Stimulated activated memory B cell treated with anti-CD40 and anti-IgM and Interleukin-4, amounts not matched to agents 10 μg/mL and 1 μg/mL and 100 μg/mL, for 72 hours (primary cell): ENCODE data around the gene ABCB6.

Source experiments
- ATAC-seq: fragments of 150-1000 bp; cut with Tn5 transposase; 2 replicates; pipeline ENCODE4 v1.10.0; 2021
- H3K27ac Mint-ChIP-seq: one replicate; pipeline ENCODE4 v1.8.0; 2022; ENCODE audit warnings: mild to moderate bottlenecking, mixed read lengths
- H3K27me3 Mint-ChIP-seq: one replicate; pipeline ENCODE4 v1.8.0; 2022; ENCODE audit warnings: mixed read lengths
- H3K36me3 Mint-ChIP-seq: one replicate; pipeline ENCODE4 v1.8.0; 2022; ENCODE audit warnings: mixed read lengths
- H3K4me1 Mint-ChIP-seq: one replicate; pipeline ENCODE4 v1.8.0; 2022; ENCODE audit warnings: mixed read lengths
- H3K4me3 Mint-ChIP-seq: one replicate; pipeline ENCODE4 v1.8.0; 2022; ENCODE audit warnings: mild to moderate bottlenecking, moderate library complexity, mixed read lengths
- H3K9me3 Mint-ChIP-seq: one replicate; pipeline ENCODE4 v1.8.0; 2022; ENCODE audit warnings: mixed read lengths

The ABCB6 gene

DNA sequence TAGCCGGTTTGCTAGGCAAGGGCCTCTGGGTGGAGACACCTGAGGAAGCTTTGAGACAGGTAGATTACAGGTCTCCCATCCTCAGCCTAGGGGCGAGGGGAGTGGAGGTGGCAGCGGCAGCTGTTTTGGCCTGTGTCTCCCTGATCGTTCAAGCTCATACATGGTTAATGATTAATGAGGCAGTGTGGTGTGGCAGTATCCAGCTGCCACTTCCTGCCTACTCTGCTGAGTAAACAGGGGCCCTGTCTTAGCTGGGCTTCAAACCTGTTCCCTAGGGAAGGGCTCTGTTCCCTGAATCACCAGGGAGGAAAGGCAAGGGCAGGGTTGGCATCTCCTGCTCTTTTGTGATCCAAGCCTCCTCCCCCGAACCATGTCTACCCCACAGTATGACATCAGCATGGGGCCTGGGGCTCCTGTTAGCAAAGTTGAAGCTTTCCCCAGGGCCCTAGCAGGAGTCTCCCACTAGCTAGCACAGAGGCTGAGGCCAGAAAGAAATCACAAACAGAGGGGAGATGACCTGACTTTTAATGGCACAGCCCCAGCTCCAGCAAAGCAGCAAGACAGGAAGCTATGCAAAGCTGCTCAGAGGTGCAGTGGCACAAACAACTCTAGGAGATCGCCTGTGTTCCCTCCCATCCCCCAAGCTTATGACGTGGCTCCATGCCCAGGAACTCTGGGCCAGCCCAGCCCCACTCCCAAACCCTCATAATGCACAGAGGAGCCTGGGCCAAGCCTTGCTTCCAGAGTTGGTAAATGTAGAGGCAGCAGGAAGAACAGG lies 30.6 kb upstream of the ABCB6 start:
- Mint-ChIP-seq H3K27me3 (no peaks in the 10 kb centered on the region), H3K27ac (peak overlapping the region; percentile 89), H3K9me3 (no peaks in the 10 kb centered on the region), H3K4me1 (peaks cover 75% of the 10 kb centered on the region), H3K4me3 (peak overlapping the region; percentile 77), H3K36me3 (peaks cover 54% of the 10 kb centered on the region)
- peak; percentile 31 for ATAC-seq

DNA sequence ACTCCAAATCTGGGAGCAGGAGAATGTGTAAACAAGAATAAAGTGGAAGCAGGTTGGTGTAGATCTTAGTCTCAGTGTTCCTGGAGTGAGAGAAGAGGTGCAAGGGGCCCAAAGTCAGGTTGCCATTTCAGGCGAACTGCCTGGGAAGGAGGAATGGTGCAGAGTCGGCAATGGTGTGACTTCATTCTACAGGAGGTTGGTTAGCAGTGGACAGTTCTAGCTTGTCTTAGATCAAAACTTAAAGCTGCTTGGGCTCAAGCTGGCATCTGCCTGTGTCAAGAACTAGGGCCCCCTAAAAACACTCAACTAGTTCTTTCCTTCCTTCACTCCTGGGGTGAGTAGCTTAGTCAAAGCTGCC lies 30.1 kb upstream of the ABCB6 start:
- H3K27ac Mint-ChIP-seq = peak overlapping the region; percentile 89
- peaks cover 54% of the 10 kb centered on the region for H3K36me3 Mint-ChIP-seq
- H3K9me3 Mint-ChIP-seq = no peaks in the 10 kb centered on the region
- H3K27me3 Mint-ChIP-seq = no peaks in the 10 kb centered on the region
- peak overlapping the region; percentile 77 for H3K4me3 Mint-ChIP-seq
- ATAC-seq = no peak
- H3K4me1 Mint-ChIP-seq = peaks cover 75% of the 10 kb centered on the region

DNA sequence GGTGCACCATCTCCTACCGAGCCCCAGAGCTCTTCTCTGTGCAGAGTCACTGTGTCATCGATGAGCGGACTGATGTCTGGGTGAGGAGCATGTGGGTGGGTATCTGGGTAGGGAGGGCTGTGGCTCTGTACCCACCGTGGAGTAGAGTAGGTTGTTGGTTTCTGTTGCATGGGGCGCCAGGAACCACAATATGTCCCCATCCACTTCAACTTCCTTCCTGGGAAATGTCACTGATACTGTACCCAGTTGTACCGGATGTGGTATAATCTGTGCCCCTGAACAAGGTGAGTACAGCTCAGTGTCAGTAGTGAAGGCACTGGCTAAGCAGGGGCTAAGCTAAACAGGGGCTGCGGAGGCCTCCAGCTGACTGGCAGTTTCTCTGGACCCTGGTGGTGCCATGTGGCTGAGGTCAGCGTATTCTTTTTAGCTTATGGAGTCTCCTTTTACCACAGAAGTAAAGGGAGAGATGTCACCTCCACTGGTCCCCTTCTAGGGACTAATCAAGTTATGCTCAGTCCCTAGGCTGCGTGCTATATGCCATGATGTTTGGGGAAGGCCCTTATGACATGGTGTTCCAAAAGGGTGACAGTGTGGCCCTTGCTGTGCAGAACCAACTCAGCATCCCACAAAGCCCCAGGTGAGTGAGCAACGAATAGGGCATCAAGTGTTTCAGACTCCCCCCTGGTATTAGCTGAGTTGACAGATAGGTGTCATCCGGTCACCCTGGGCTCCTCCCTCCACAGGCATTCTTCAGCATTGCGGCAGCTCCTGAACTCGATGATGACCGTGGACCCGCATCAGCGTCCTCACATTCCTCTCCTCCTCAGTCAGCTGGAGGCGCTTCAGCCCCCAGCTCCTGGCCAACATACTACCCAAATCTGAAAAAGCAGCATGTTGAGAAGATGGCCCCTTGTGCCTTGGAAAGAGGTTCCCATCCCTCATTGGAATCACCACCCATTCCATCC lies 29.2 kb upstream of the ABCB6 start:
- peak; percentile 68 for ATAC-seq
- no peaks in the 10 kb centered on the region for H3K27me3 Mint-ChIP-seq
- peak overlapping the region; percentile 89 for H3K27ac Mint-ChIP-seq
- H3K9me3 Mint-ChIP-seq = no peaks in the 10 kb centered on the region
- H3K4me3 Mint-ChIP-seq = peak overlapping the region; percentile 58
- H3K4me1 Mint-ChIP-seq = peaks cover 72% of the 10 kb centered on the region
- peaks cover 49% of the 10 kb centered on the region for H3K36me3 Mint-ChIP-seq

DNA sequence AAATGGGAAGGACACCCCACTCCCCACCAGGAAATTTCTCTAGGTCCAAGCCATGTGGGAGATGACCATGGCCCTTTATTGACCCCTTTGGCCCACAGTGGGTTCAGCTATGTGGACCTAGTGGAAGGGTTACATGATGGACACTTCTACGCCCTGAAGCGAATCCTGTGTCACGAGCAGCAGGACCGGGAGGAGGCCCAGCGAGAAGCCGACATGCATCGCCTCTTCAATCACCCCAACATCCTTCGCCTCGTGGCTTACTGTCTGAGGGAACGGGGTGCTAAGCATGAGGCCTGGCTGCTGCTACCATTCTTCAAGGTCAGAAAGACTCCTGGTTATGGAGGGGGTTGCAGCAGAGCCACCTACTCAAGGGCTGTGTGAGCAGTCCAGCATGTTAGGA lies 27.8 kb upstream of the ABCB6 start:
- Mint-ChIP-seq H3K9me3 (no peaks in the 10 kb centered on the region), H3K27ac (peak overlapping the region; percentile 89), H3K4me3 (peak overlapping the region; percentile 58), H3K27me3 (no peaks in the 10 kb centered on the region), H3K36me3 (peaks cover 38% of the 10 kb centered on the region), H3K4me1 (peaks cover 58% of the 10 kb centered on the region)
- ATAC-seq = no peak

DNA sequence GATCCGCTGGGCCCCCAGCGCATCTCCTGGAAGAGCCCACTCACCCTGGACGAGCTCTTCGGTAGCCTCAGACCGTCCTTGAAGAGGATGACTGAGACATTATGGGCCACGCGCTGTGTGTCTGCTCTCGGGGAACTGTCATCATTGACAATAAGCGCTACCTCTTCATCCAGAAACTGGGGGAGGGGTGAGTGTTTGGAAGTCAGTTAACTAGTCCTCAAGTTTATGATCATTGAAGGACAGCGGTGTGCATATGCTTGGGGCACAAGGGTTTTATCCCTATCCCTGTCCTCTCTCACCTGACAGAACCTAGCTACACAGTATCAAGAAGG lies 27.1 kb upstream of the ABCB6 start:
- H3K4me3 Mint-ChIP-seq = peak overlapping the region; percentile 90
- peaks cover 31% of the 10 kb centered on the region for H3K36me3 Mint-ChIP-seq
- no peaks in the 10 kb centered on the region for H3K27me3 Mint-ChIP-seq
- peak overlapping the region; percentile 89 for H3K27ac Mint-ChIP-seq
- peaks cover 51% of the 10 kb centered on the region for H3K4me1 Mint-ChIP-seq
- no peak for ATAC-seq
- no peaks in the 10 kb centered on the region for H3K9me3 Mint-ChIP-seq

DNA sequence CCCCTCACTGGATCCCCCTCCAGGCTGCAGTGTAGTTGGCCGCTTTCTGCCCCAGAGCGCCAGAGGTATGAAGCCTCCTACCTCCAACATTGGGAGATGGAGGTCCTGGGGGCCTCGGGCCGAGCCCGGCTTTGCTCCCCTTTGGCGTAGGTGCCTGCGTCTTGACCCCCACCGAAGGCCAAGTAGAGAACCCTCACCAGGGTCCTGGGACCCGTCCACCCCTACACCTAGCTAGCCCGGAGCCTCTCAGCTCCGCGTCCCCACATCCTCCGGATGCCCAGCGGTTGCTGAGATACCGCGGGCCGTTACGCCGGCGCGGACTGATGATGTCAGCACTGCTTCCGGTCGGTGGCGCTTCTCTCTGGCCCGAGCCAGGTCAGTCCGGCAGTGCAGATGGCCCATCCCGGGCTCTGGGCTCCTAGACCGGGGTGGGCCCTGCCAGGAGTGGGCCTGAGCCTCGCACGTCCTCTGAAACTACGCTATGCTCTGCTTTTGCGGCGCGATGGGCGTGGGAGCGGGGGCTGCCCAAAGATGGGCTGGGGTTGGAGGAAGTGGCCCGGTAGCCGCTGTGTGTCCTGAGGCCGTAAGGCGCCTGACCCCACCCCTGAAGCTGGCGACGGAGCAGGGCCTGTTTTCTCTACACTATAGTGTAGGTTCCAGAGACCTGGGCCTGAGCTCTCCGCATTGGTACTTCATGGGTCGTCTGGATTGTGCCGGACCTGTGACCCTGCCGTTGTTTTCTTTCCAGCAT lies 26.6 kb upstream of the ABCB6 start, which contains the start of the genes GLB1L and STK16:
Gene GLB1L (minus strand): TSS at position 297 of the 751 bp plus-strand sequence. CDS start 1,871 bp downstream, outside the sequence.
Gene STK16 (plus strand): TSS at position 332 of the 751 bp plus-strand sequence. CDS start 521 bp downstream, outside the sequence.
- peak within 1 kb of the TSS; percentile 90 for H3K4me3 Mint-ChIP-seq
- ATAC-seq = peak; percentile 88
- peak within 1 kb of the TSS; percentile 89 for H3K27ac Mint-ChIP-seq
- no peaks in the 10 kb centered on the region for H3K27me3 Mint-ChIP-seq
- peaks cover 46% of the 10 kb centered on the region for H3K4me1 Mint-ChIP-seq
- H3K9me3 Mint-ChIP-seq = no peaks in the 10 kb centered on the region
- peaks cover 25% of the 10 kb centered on the region for H3K36me3 Mint-ChIP-seq

DNA sequence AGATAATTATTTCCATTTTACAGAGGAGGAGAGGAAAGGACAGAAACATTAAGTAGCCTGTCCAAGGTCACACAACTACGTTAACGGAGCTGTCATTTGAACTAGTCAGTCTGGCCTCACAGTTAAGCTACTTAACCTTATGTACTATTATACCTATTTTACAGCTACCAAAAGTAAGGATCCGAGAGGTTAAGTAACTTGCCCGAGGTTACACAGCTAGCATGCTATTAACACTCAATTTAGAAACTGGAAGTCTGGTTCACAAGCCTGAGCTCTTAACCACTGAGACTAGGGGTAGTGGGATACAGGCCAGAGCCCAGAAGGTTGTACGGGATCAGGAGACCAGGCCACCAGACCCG lies 26.0 kb upstream of the ABCB6 start:
- ATAC-seq = no peak
- Mint-ChIP-seq H3K9me3 (no peaks in the 10 kb centered on the region), H3K27me3 (no peaks in the 10 kb centered on the region), H3K4me3 (peak overlapping the region; percentile 90), H3K4me1 (peaks cover 40% of the 10 kb centered on the region), H3K27ac (peak overlapping the region; percentile 89), H3K36me3 (peaks cover 21% of the 10 kb centered on the region)

DNA sequence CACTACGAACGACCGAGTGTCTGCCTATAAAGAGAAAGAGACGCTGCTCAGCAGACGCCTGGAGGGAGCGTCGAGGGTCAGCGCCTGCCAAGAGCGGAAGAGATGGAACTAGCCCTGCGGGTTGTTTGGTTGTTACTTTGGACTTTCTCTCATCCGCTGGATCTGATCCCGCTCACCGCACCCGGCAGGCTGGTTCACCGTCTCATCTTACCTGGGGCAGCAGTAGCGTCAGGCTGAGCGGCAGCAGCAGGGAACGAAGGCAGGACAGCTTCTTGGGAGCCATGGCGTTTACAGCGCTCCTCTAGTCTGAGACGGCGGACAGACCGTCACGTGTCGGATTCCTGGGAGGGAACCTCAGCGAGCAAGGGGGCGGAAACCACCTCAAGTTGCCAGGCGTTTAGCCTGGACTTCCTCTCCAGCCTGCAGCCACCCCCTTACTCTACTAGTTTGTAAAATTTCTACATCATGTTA lies 24.6 kb upstream of the ABCB6 start:
- peaks cover 13% of the 10 kb centered on the region for H3K36me3 Mint-ChIP-seq
- peaks cover 26% of the 10 kb centered on the region for H3K4me1 Mint-ChIP-seq
- H3K4me3 Mint-ChIP-seq = peak overlapping the region; percentile 47
- no peaks in the 10 kb centered on the region for H3K9me3 Mint-ChIP-seq
- no peak overlapping the region for H3K27ac Mint-ChIP-seq
- no peak for ATAC-seq
- no peaks in the 10 kb centered on the region for H3K27me3 Mint-ChIP-seq

DNA sequence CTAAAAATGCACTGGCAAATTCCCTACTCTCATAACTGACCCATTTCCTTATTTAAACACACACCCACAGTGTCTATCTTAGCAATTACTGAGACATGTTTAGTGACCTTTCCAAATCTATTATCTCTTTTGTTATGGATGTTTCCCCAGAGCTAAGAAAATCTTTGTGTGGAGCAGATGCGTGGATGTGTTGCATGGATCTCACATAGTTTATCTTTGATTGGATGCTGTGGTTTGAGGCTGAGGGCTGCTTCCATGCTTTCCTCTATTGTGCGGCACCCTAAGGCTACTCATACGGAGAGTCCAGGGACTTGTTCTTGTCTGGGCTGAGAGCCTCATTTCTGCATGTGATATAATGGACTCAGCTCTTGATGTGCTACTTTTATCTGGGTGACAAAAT lies 15.6 kb upstream of the ABCB6 start:
- Mint-ChIP-seq H3K27ac (no peak overlapping the region), H3K36me3 (peaks cover 59% of the 10 kb centered on the region), H3K4me1 (peaks cover 9% of the 10 kb centered on the region), H3K27me3 (no peaks in the 10 kb centered on the region), H3K9me3 (no peaks in the 10 kb centered on the region), H3K4me3 (no peak overlapping the region)
- no peak for ATAC-seq

DNA sequence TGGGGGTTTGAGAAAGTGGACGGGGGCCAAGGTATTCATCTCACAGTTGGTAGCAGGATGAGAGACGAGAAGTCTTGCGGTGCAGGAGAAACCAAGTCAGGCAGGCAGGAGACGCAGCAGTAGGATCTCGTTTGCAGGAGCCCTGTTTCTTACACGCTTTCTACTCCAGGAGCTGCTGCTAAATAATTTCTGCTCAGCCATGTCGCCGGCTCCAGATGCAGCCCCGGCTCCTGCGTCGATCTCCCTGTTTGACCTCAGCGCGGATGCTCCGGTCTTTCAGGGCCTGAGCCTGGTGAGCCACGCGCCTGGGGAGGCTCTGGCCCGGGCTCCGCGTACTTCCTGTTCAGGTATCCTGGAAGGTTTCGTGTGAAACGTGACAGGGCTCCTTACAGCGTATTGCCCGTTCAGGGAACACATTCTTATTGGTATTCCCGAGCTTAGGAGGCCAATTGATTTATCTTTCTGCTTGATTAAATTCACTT lies 11.3 kb upstream of the ABCB6 start:
- H3K4me1 Mint-ChIP-seq = peaks cover 41% of the 10 kb centered on the region
- H3K27ac Mint-ChIP-seq = peak overlapping the region; percentile 95
- ATAC-seq = peak; percentile 29
- H3K27me3 Mint-ChIP-seq = no peaks in the 10 kb centered on the region
- H3K4me3 Mint-ChIP-seq = peak overlapping the region; percentile 99
- H3K9me3 Mint-ChIP-seq = no peaks in the 10 kb centered on the region
- H3K36me3 Mint-ChIP-seq = peaks cover 42% of the 10 kb centered on the region

DNA sequence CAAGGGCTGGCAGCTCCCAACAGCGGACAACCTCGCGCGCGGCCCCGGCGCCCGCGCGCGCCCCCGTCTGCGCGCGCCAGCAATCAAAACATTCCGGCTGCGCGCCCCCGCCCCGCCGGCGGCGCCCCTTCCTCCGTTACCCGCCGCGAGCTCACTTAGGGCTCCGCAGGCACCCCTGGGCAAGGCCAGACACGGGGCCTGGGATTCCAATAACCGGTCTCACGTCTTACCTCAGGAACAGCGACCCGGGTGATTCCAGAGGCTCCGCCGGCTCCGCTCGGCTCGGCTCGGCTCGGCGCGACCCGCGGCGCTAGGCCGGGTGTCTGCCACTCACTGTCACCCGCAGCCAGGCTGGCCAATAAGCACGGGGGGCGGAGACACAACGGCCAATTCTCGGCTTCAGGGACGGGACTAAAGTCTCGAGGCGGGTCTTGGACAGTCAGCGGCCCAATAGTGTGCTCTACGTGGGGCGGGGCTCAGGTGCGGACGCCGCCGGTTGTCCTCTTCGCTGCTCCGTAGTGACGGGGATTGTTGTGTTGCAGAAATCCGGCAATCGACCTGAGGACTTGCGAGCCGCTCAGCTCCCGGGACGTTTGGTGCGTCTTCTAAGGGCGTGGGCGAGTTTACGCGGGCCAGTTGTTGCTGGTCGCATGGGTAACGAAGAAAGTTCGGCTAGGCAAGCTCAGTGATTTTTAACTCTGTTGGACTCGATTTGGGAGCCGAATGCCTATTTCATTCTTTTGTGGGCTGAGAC lies 10.7 kb upstream of the ABCB6 start, which contains the start of the genes ANKZF1 and ATG9A:
Gene ANKZF1 (plus strand): TSS at position 502 of the 754 bp plus-strand sequence. CDS start 452 bp downstream, outside the sequence.
Gene ATG9A (minus strand): TSS at position 332 of the 754 bp plus-strand sequence. CDS start 1,612 bp downstream, outside the sequence.
- Mint-ChIP-seq H3K27me3 (no peaks in the 10 kb centered on the region), H3K27ac (peak within 1 kb of the TSS; percentile 95), H3K4me3 (peak within 1 kb of the TSS; percentile 99), H3K36me3 (peaks cover 42% of the 10 kb centered on the region), H3K9me3 (no peaks in the 10 kb centered on the region), H3K4me1 (peaks cover 47% of the 10 kb centered on the region)
- ATAC-seq = peak; percentile 100

DNA sequence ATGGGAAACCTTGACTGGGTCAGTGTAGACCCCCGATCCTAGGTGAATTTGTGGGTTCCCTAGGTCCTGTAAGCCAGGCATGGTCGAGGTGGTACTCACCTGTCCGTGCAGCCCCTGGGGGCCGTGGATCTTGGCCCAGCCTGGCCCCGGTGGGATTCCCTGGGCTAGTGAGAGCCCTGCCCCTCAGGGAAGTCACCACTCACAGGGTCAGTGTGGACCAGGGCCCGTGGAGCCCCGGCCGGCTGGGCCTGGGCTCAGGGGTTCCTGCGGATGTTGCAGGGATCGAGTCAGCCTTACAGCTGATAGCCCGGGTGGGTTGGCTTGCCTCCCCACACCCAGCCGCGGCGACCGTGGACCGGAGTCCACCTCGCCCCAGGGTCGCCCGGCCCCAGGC lies 10.2 kb upstream of the ABCB6 start:
- no peaks in the 10 kb centered on the region for H3K27me3 Mint-ChIP-seq
- H3K9me3 Mint-ChIP-seq = no peaks in the 10 kb centered on the region
- no peak for ATAC-seq
- peak overlapping the region; percentile 95 for H3K27ac Mint-ChIP-seq
- H3K36me3 Mint-ChIP-seq = peaks cover 42% of the 10 kb centered on the region
- peaks cover 47% of the 10 kb centered on the region for H3K4me1 Mint-ChIP-seq
- H3K4me3 Mint-ChIP-seq = peak overlapping the region; percentile 99

DNA sequence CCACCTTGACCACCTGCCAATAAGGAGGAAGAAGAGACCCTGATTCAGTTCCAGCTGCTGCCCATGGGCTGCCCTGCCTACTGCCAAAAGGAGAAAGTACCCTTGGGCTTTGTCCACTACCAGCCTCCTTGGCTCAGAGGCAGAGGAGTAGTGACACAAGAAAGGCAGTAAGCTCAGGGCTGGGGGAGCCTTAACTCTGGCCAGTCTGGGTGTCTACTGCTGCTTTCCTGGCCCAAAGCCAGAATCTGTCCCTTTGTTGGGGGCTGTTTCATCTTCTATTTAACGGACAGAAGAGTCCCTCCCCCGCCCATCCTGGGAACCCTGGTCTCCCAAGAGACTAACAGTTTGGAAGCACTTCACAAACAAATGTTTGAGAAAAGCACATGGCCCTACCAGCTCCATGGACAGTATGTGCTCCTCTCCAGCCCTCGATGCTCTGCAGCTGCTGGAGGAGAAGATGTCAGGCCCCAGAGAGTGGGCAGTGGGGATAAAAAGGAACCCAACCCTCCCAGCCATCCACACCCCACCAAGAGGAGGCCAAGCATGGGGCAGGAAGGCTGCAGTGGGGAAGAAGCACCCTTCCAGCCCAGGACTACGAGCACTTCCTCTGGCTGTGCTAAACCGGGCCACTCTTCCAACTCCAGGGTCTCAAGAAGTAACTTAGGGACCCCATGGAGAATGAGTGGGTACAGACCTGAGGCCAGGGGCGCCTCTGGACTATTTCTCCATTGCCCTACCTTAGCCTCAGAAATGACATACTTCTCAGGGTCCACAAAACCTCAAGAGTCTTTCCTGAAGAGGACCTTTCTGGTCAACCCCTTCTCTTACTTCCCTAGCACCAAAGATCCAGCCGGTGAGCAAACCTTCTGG lies 9.5 kb upstream of the ABCB6 start:
- H3K27me3 Mint-ChIP-seq = no peaks in the 10 kb centered on the region
- H3K36me3 Mint-ChIP-seq = peaks cover 42% of the 10 kb centered on the region
- peaks cover 47% of the 10 kb centered on the region for H3K4me1 Mint-ChIP-seq
- no peaks in the 10 kb centered on the region for H3K9me3 Mint-ChIP-seq
- no peak for ATAC-seq
- peak overlapping the region; percentile 99 for H3K4me3 Mint-ChIP-seq
- peak overlapping the region; percentile 95 for H3K27ac Mint-ChIP-seq
